HG03139 (cell line): ENCODE data around the gene PLET1.
"Not testable (repeated sequence)": the region's sequence is repeated elsewhere in the genome, so short reads cannot be mapped to it uniquely, and the experiment has no call there.

Experiments used
- ATAC-seq: cut with Tn5 transposase; IDR thresholded peaks from one replicate; pipeline ENCODE4 v1.9.1; 2021; ENCODE audit not compliant: unreplicated experiment

Gene PLET1

DNA sequence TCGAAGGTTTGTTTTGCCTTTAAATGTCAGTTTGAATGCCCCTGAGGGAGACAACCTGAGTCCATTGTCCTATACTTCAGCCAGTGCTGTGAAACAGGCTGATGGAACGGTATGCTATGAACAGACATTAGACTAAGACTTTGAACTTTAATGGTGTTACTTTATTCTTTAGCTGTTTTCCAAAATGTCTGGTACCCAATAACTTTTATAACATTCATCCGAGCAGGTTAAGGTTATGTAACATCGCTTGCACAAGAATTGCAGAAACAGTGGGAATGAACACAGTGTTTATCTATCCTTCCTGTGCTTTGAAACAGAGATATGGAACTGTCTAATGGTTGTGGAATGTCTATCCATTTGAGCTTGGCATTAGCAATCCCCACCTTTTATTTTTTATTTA is 46.9 kb downstream of the PLET1 start:
- no peak for ATAC-seq

DNA sequence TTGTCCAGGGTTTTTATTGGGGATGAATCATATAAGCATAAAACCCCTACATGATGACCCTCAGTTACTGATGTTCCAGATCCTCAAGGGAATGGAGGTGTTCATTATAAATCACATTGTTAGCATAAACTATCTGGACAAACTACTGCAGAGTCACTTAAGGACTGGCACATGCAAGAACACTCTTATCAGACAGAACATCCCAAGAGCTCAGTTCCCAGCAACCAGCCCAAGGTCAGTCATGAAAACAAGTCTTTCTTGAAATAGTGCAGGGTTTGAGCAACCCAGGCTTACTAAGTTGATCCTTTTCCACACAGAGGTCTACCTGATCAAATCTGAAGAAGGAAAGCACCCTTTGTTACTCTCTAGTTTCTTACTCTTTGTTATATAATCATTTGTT is 48.0 kb downstream of the PLET1 start:
- no peak for ATAC-seq

DNA sequence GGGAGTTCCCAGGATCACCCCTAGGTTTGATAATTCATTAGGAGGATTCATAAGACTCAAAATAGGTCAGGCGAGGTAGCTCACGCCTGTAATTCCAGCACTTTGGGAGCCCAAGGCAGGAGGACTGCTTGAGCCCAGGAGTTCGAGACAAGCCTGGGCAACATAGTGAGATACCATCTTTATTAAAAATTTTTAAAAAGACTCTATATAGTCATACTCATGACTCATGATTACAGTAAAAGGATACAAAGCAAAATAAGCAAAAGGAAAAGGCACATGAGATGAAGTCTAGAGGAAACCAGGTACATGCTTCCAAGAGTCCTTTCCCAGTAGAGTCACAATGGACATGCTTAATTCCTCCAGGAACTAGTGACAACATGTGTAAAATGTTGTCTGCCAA is 48.4 kb downstream of the PLET1 start:
- ATAC-seq, result no peak

DNA sequence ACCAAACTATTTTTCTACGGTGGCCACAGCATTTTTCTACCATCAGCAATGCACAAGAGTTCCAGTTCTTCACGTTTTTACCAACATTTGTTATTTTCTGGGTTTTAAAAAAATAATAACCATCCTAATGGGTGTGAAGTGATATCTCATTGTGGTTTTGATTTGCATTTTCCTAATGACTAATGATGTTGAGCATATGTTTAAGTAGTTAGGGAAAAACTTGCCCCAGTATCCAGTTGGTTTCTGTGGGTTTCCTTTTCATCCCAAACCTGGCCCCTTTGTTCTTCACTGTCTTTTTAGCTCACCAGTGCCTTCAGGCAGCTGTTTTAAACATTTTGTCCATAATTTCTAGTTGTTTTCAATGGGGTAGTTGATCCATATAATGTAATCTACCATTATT is 49.1 kb downstream of the PLET1 start:
- ATAC-seq, result no peak

DNA sequence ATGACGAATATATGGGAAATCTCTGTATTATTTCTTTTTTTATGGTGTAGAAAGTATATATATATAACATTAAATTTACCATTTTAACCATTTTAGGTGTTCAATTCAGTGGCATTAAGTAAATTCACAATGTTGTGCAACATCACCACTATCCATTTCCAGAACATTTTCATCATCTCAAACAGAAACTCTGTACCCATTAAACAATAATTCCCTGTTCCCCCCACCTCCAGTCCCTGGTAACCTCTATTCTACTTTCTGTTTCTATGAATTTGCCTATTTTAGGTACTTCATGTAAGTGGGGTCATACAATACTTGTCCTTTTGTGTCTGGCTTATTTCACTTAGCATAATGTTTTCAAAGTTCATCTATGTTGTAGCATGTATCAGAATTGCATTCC is 49.8 kb downstream of the PLET1 start:
- no peak for ATAC-seq

DNA sequence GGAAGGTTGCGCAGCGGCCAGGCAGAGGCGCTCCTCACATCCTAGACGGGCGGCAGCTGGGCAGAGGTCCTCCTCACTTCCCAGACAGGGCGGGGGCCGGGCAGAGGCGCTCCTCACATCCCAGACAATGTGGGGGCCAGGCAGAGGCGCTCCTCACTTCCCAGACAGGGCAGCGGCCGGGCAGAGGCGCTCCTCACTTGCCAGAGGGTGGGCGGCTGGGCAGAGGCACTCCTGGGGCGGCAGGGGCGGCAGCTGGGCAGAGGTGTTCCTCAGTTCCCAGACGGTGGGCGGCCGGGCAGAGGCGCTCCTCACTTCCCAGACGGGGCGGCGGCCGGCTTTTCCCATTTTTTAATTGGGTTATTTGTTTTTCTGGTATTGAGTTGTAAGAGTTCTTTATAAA is 54.6 kb downstream of the PLET1 start:
- ATAC-seq, result no peak

DNA sequence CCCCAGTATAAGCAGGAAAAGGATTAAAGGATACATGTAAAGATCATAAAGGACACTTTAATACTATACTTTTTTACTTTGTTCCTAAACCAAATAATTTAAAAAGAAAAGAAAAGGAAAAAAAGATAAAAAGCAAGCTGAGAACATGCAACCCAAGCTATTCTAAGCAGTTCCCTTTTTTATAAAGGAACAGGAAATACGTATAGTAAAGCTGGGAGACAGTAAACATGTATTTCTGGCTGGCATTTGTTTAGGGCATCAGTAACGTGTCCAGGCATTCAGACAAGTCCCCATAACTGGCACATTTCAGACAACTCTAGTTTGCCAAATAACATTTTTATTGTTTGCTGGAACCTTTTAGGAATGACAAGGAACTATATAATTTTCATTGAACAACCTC is 60.4 kb downstream of the PLET1 start:
- no peak for ATAC-seq

DNA sequence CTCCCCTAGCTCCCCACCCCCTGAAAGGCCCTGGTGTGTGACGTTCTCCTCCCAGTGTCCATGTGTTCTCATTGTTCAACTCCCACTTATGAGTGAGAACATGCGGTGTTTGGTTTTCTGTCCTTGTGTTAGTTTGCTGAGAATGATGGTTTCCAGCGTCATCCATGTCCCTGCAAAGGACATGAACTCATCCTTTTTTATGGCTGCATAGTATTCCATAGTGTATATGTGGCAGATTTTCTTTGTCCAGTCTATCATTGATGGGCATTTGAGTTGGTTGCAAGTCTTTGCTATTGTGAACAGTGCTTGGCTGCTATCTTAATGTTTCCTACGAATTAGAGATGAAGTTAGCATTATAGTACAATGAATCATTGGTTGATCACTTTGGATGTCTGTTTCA is 61.6 kb downstream of the PLET1 start:
- ATAC-seq, result not testable (repeated sequence)
